ENCODE measurements around the gene PJA1. TPM values are rescaled to one million over a fixed set of nuclear protein-coding genes. Genes with fewer than 3 reads are reported as not detected.

PJA1 gene
- total and polyA plus RNA-seq, 2 experiments from 2014 or later = 49.1 to 57.0 TPM

DNA sequence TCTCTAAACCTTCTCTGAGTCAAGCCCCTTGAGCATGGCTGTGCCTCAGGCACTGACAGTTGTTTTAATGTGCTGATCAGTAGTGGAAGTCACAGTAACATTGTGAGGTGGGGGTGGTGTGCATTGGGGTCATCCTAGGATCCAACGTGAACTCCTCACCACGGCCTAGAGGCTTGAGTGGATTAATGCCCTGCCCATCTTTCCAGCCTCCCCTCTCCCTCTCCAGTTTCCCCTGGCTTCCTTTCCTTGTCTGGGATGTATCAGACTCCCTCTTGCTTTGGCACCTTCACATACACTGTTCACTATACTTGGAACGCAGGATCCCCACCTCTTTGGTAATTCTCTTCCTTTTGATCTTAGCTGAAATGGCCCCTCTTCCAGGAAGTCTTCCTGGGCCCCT, 13.3 kb upstream of the PJA1 start:
- Histone ChIP-seq H3K9me3 (ENCODE audit: low read depth) (no peaks in the 10 kb centered on the region), H3K4me1 (ENCODE audit: insufficient read depth) (no peaks in the 10 kb centered on the region), H3K9me2 (replicated peaks; ENCODE audit: insufficient read depth) (no peaks in the 10 kb centered on the region), H3K27me3 (no peaks in the 10 kb centered on the region), H3K27ac (no peak overlapping the region), H3K4me3 (no peak overlapping the region), H2AFZ (no peak overlapping the region), H3K4me2 (no peak overlapping the region), H3K79me2 (no peaks in the 10 kb centered on the region), H4K20me1 (ENCODE audit: insufficient read depth, poor library complexity, severe bottlenecking) (no peaks in the 10 kb centered on the region), H3K36me3 (replicated peaks; ENCODE audit: insufficient read depth, low read depth) (no peaks in the 10 kb centered on the region)
- DNase-seq (ENCODE audit: low spot score) = no peak
- 82% methylated on average over 3 of the region's 3 CpGs for WGBS (ENCODE audit: low lambda C conversion rate, missing lambda C conversion rate)
- TF ChIP-seq EZH2 (IDR thresholded peaks at IDR 0.05; ENCODE audit: borderline replicate concordance) (no peak), CTCF (IDR thresholded peaks at IDR 0.05; ENCODE audit: poor library complexity) (no peak), EZH2phosphoT487 (IDR thresholded peaks at IDR 0.05; ENCODE audit: low read depth, severe bottlenecking, unreplicated experiment) (no peak)

GRCh38 chrX:69177511-69178162, 12.4 kb upstream of the PJA1 start:
- Histone ChIP-seq H3K27me3 (no peaks in the 10 kb centered on the region), H3K4me1 (ENCODE audit: insufficient read depth) (no peaks in the 10 kb centered on the region), H3K4me2 (no peak overlapping the region), H3K27ac (no peak overlapping the region), H3K36me3 (replicated peaks; ENCODE audit: insufficient read depth, low read depth) (no peaks in the 10 kb centered on the region), H3K9me2 (replicated peaks; ENCODE audit: insufficient read depth) (no peaks in the 10 kb centered on the region), H4K20me1 (ENCODE audit: insufficient read depth, poor library complexity, severe bottlenecking) (no peaks in the 10 kb centered on the region), H3K79me2 (no peaks in the 10 kb centered on the region), H3K9me3 (ENCODE audit: low read depth) (no peaks in the 10 kb centered on the region), H2AFZ (no peak overlapping the region), H3K4me3 (no peak overlapping the region)
- 86% methylated on average over 4 of the region's 4 CpGs for WGBS (ENCODE audit: low lambda C conversion rate, missing lambda C conversion rate)
- DNase-seq (ENCODE audit: low spot score) = no peak
- TF ChIP-seq CTCF (IDR thresholded peaks at IDR 0.05; ENCODE audit: poor library complexity) (no peak), EZH2 (IDR thresholded peaks at IDR 0.05; ENCODE audit: borderline replicate concordance) (no peak), EZH2phosphoT487 (IDR thresholded peaks at IDR 0.05; ENCODE audit: low read depth, severe bottlenecking, unreplicated experiment) (no peak)

- Histone ChIP-seq H3K27me3 (no peaks in the 10 kb centered on the region), H3K9me3 (ENCODE audit: low read depth) (no peaks in the 10 kb centered on the region), H3K4me2 (no peak overlapping the region), H3K36me3 (replicated peaks; ENCODE audit: insufficient read depth, low read depth) (no peaks in the 10 kb centered on the region), H3K4me1 (ENCODE audit: insufficient read depth) (no peaks in the 10 kb centered on the region), H2AFZ (no peak overlapping the region), H3K4me3 (no peak overlapping the region), H4K20me1 (ENCODE audit: insufficient read depth, poor library complexity, severe bottlenecking) (no peaks in the 10 kb centered on the region), H3K9me2 (replicated peaks; ENCODE audit: insufficient read depth) (no peaks in the 10 kb centered on the region), H3K79me2 (no peaks in the 10 kb centered on the region), H3K27ac (no peak overlapping the region)
- no peak for DNase-seq (ENCODE audit: low spot score)
- TF ChIP-seq EZH2 (IDR thresholded peaks at IDR 0.05; ENCODE audit: borderline replicate concordance) (no peak), EZH2phosphoT487 (IDR thresholded peaks at IDR 0.05; ENCODE audit: low read depth, severe bottlenecking, unreplicated experiment) (no peak), CTCF (IDR thresholded peaks at IDR 0.05; ENCODE audit: poor library complexity) (no peak)
- WGBS (ENCODE audit: low lambda C conversion rate, missing lambda C conversion rate) = 78% methylated on average over 3 of the region's 3 CpGs
These were observed 10.8 kb upstream of the PJA1 start for GRCh38 chrX:69176053-69176452.
